Measurements from ENCODE around the gene AGAP1. TPM values are rescaled to one million over a fixed set of nuclear protein-coding genes. Genes with fewer than 3 reads are reported as not detected.
"Not testable (repeated sequence)": the region's sequence is repeated elsewhere in the genome, so short reads cannot be mapped to it uniquely, and the experiment has no call there.

Gene AGAP1
- total RNA-seq, 1 donor from 2014 or later, result 21.1 TPM

GRCh38 chr2:236061497-236061896 is 567.7 kb downstream of the AGAP1 start:
- Histone ChIP-seq H3K9me3 (no peaks in the 10 kb centered on the region), H3K4me3 (no peak overlapping the region), H3K27me3 (no peaks in the 10 kb centered on the region), H3K27ac (no peak overlapping the region), H3K36me3 (no peaks in the 10 kb centered on the region), H3K4me1 (no peaks in the 10 kb centered on the region)
- intact Hi-C loops (cut with DNase I), result no loop called here
- DNase-seq (ENCODE audit: extremely low spot score in 2 of 2), result no peak
- TF ChIP-seq POLR2A (IDR thresholded peaks at IDR 0.05) (no peak), POLR2AphosphoS5 (IDR thresholded peaks at IDR 0.05; ENCODE audit: insufficient read depth in 1 of 2, low read depth in 1 of 2) (no peak)
- TF ChIP-seq, protein P1, sequence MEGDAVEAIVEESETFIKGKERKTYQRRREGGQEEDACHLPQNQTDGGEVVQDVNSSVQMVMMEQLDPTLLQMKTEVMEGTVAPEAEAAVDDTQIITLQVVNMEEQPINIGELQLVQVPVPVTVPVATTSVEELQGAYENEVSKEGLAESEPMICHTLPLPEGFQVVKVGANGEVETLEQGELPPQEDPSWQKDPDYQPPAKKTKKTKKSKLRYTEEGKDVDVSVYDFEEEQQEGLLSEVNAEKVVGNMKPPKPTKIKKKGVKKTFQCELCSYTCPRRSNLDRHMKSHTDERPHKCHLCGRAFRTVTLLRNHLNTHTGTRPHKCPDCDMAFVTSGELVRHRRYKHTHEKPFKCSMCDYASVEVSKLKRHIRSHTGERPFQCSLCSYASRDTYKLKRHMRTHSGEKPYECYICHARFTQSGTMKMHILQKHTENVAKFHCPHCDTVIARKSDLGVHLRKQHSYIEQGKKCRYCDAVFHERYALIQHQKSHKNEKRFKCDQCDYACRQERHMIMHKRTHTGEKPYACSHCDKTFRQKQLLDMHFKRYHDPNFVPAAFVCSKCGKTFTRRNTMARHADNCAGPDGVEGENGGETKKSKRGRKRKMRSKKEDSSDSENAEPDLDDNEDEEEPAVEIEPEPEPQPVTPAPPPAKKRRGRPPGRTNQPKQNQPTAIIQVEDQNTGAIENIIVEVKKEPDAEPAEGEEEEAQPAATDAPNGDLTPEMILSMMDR (IDR thresholded peaks at IDR 0.05), result no peak

DNA sequence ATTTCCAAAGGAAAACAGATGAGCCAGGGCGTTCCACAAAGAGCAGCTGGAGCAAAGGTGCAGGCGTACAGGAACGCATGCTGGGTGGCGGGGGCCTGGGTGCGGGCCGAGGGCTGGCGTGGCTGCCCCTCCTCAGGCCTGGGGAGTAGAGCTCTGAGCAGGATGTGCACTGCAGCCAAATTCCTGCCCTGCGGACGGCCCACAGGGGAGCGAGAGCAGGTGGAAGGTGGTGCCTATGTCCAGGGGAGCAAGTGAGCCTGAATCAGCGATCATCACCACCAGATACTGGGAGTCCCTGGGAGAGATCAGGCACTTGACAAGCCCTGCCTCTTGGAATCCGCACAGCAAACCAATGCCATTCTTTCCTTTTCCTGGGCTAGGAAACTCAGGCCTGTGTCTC is 568.1 kb downstream of the AGAP1 start:
- no peaks in the 10 kb centered on the region for H3K9me3 ChIP-seq
- no peaks in the 10 kb centered on the region for H3K27me3 ChIP-seq
- no peak overlapping the region for H3K27ac ChIP-seq
- H3K36me3 ChIP-seq, result no peaks in the 10 kb centered on the region
- DNase-seq (ENCODE audit: extremely low spot score in 2 of 2), result no peak
- intact Hi-C loops (cut with DNase I), result no loop called here
- TF ChIP-seq POLR2AphosphoS5 (IDR thresholded peaks at IDR 0.05; ENCODE audit: insufficient read depth in 1 of 2, low read depth in 1 of 2) (no peak), POLR2A (IDR thresholded peaks at IDR 0.05) (no peak)
- TF ChIP-seq, protein P1 (IDR thresholded peaks at IDR 0.05), result no peak
- H3K4me1 ChIP-seq, result no peaks in the 10 kb centered on the region
- no peak overlapping the region for H3K4me3 ChIP-seq

GRCh38 chr2:236062806-236063205 is 569.0 kb downstream of the AGAP1 start:
- H3K4me1 ChIP-seq; intact Hi-C loops (cut with DNase I); DNase-seq (ENCODE audit: extremely low spot score in 2 of 2); H3K36me3 ChIP-seq; H3K27ac ChIP-seq; H3K27me3 ChIP-seq; H3K4me3 ChIP-seq; H3K9me3 ChIP-seq: not testable (repeated sequence)

- H3K36me3 ChIP-seq, result no peaks in the 10 kb centered on the region
- intact Hi-C loops (cut with DNase I), result no loop called here
- no peaks in the 10 kb centered on the region for H3K27me3 ChIP-seq
- no peak overlapping the region for H3K4me3 ChIP-seq
- no peak overlapping the region for H3K27ac ChIP-seq
- TF ChIP-seq POLR2AphosphoS5 (IDR thresholded peaks at IDR 0.05; ENCODE audit: insufficient read depth in 1 of 2, low read depth in 1 of 2), result no peak
- TF ChIP-seq, protein P1 (IDR thresholded peaks at IDR 0.05), result no peak
- TF ChIP-seq POLR2A (IDR thresholded peaks at IDR 0.05), result no peak
- H3K4me1 ChIP-seq, result no peaks in the 10 kb centered on the region
- H3K9me3 ChIP-seq, result no peaks in the 10 kb centered on the region
- no peak for DNase-seq (ENCODE audit: extremely low spot score in 2 of 2)
These were observed 570.2 kb downstream of the AGAP1 start for GRCh38 chr2:236063994-236064393.

GRCh38 chr2:236065314-236066160 is 571.7 kb downstream of the AGAP1 start:
- H3K9me3 ChIP-seq, result no peaks in the 10 kb centered on the region
- TF ChIP-seq POLR2AphosphoS5 (IDR thresholded peaks at IDR 0.05; ENCODE audit: insufficient read depth in 1 of 2, low read depth in 1 of 2), result no peak
- TF ChIP-seq, protein P1 (IDR thresholded peaks at IDR 0.05), result no peak
- TF ChIP-seq POLR2A (IDR thresholded peaks at IDR 0.05), result no peak
- no peaks in the 10 kb centered on the region for H3K27me3 ChIP-seq
- H3K4me1 ChIP-seq, result no peaks in the 10 kb centered on the region
- H3K4me3 ChIP-seq, result no peak overlapping the region
- H3K27ac ChIP-seq, result no peak overlapping the region
- no peaks in the 10 kb centered on the region for H3K36me3 ChIP-seq
- no peak for DNase-seq (ENCODE audit: extremely low spot score in 2 of 2)
- intact Hi-C loops (cut with DNase I), result no loop called here

Data from vagina (tissue), 2 donors.